H9 (cell line): ENCODE results near the gene KRT1. TPM values are rescaled to one million over a fixed set of nuclear protein-coding genes. Genes with fewer than 3 reads are reported as not detected.
A peak's percentile ranks its signal among the peaks of the same experiment; 100 is the strongest.

Experiments used
- DNase-seq: peaks from one replicate; pipeline ENCODE4 v3.0.0-alpha.2; 2017
- H2AFZ ChIP-seq: one replicate; pipeline ENCODE4 v1.6.1; 2013; ENCODE audit warnings: mild to moderate bottlenecking, low read length, control low read depth, moderate library complexity
- H2AK5ac ChIP-seq: 2 replicates; pipeline ENCODE4 v1.6.1; 2013; ENCODE audit warnings: low read length, control low read depth, mixed read lengths; ENCODE audit not compliant: insufficient read length
- H2BK120ac ChIP-seq: one replicate; pipeline ENCODE4 v1.6.1; 2013; ENCODE audit warnings: low read depth, mild to moderate bottlenecking, low read length, control low read depth, inconsistent platforms; ENCODE audit not compliant: poor library complexity, severe bottlenecking
- H2BK12ac ChIP-seq: 2 replicates; pipeline ENCODE4 v1.6.1; 2013; ENCODE audit warnings: low read length, control low read depth, mixed read lengths, low read depth; ENCODE audit not compliant: insufficient read length
- H2BK15ac ChIP-seq: 2 replicates; pipeline ENCODE4 v1.6.1; 2013; ENCODE audit warnings: low read depth, low read length, control low read depth
- H2BK20ac ChIP-seq: one replicate; pipeline ENCODE4 v1.6.1; 2013; ENCODE audit warnings: low read depth, mild to moderate bottlenecking, low read length, control low read depth, inconsistent platforms; ENCODE audit not compliant: poor library complexity, severe bottlenecking
- H2BK5ac ChIP-seq: 2 replicates; pipeline ENCODE4 v1.6.1; 2013; ENCODE audit warnings: low read length, control low read depth, mixed read lengths; ENCODE audit not compliant: insufficient read length
- H3K14ac ChIP-seq: 2 replicates; pipeline ENCODE4 v1.6.1; 2013; ENCODE audit warnings: low read length, control low read depth; ENCODE audit not compliant: insufficient read depth
- H3K18ac ChIP-seq: 2 replicates; pipeline ENCODE4 v1.6.1; 2013; ENCODE audit warnings: low read depth, mild to moderate bottlenecking, mixed read lengths, low read length, control low read depth; ENCODE audit not compliant: insufficient read length
- H3K23ac ChIP-seq: 2 replicates; pipeline ENCODE4 v1.6.1; 2013; ENCODE audit warnings: low read length, control low read depth, mixed read lengths, low read depth; ENCODE audit not compliant: insufficient read length
- H3K23me2 ChIP-seq: 2 replicates; pipeline ENCODE4 v1.6.1; 2013; ENCODE audit warnings: low read depth, mild to moderate bottlenecking, mixed read lengths, low read length, control low read depth; ENCODE audit not compliant: insufficient read length, poor library complexity, severe bottlenecking
- H3K27ac ChIP-seq: 2 replicates; pipeline ENCODE4 v1.5.1; 2013; ENCODE audit warnings: low read length, control low read depth, mixed read lengths, low read depth; ENCODE audit not compliant: insufficient read length
- H3K27me3 ChIP-seq: 2 replicates; pipeline ENCODE4 v1.6.1; 2013; ENCODE audit warnings: low read length, control low read depth, inconsistent platforms; ENCODE audit not compliant: insufficient read depth
- H3K4ac ChIP-seq: 2 replicates; pipeline ENCODE4 v1.6.1; 2013; ENCODE audit warnings: low read depth, mild to moderate bottlenecking, control low read depth, inconsistent platforms, low read length, moderate library complexity
- H3K4me1 ChIP-seq: 2 replicates; pipeline ENCODE4 v1.6.1; 2013; ENCODE audit warnings: low read length, control low read depth, inconsistent platforms; ENCODE audit not compliant: insufficient read depth
- H3K4me2 ChIP-seq: 2 replicates; pipeline ENCODE4 v1.6.1; 2013; ENCODE audit warnings: low read length, control low read depth, mixed read lengths; ENCODE audit not compliant: insufficient read length, insufficient read depth
- H3K56ac ChIP-seq: 2 replicates; pipeline ENCODE4 v1.6.1; 2013; ENCODE audit warnings: low read depth, mild to moderate bottlenecking, mixed read lengths, low read length, control low read depth; ENCODE audit not compliant: insufficient read length
- H3K79me1 ChIP-seq: 2 replicates; pipeline ENCODE4 v1.6.1; 2013; ENCODE audit warnings: low read depth, mild to moderate bottlenecking, moderate library complexity, low read length, control low read depth, inconsistent platforms; ENCODE audit not compliant: insufficient read depth, poor library complexity, severe bottlenecking
- H3K79me2 ChIP-seq: 2 replicates; pipeline ENCODE4 v1.6.1; 2013; ENCODE audit warnings: low read length, control low read depth, inconsistent platforms; ENCODE audit not compliant: insufficient read depth
- H3K9ac ChIP-seq: 2 replicates; pipeline ENCODE4 v1.6.1; 2013; ENCODE audit warnings: low read length, control low read depth, mixed read lengths; ENCODE audit not compliant: insufficient read length; ENCODE audit errors: extremely low read depth
- H3K9me3 ChIP-seq: one replicate; pipeline ENCODE4 v1.6.1; 2013; ENCODE audit warnings: low read depth, low read length, inconsistent platforms; ENCODE audit not compliant: control insufficient read depth
- H3T11ph ChIP-seq: one replicate; pipeline ENCODE4 v1.6.1; 2013; ENCODE audit warnings: mild to moderate bottlenecking, low read length, control low read depth, inconsistent platforms
- H4K20me1 ChIP-seq: one replicate; pipeline ENCODE4 v1.6.1; 2013; ENCODE audit not compliant: control insufficient read depth, insufficient read length, insufficient read depth
- H4K5ac ChIP-seq: 2 replicates; pipeline ENCODE4 v1.6.1; 2013; ENCODE audit warnings: low read depth, mild to moderate bottlenecking, mixed read lengths, low read length, control low read depth; ENCODE audit not compliant: insufficient read length
- H4K8ac ChIP-seq: replicated peaks from 2 replicates; pipeline ENCODE4 v1.6.1; 2013; ENCODE audit warnings: low read length, control low read depth, mixed read lengths, low read depth; ENCODE audit not compliant: insufficient read length
- H4K91ac ChIP-seq: 2 replicates; pipeline ENCODE4 v1.6.1; 2013; ENCODE audit warnings: low read depth, mild to moderate bottlenecking, moderate library complexity, mixed read lengths, low read length, control low read depth; ENCODE audit not compliant: insufficient read length
- H3K27ac Mint-ChIP-seq, 3 experiments: 2 replicates in 2 of 3; 3 replicates in 1 of 3; pipeline ENCODE4 v1.8.0; 2020 to 2021; ENCODE audit warnings: mixed read lengths in 3 of 3, mild to moderate bottlenecking in 1 of 3, moderate library complexity in 1 of 3
- H3K27me3 Mint-ChIP-seq: 2 replicates; pipeline ENCODE4 v1.8.0; 2021; ENCODE audit warnings: low read depth, mild to moderate bottlenecking, moderate library complexity, mixed read lengths
- H3K36me3 Mint-ChIP-seq, 3 experiments: 2 replicates in 2 of 3; 3 replicates in 1 of 3; pipeline ENCODE4 v1.8.0; 2020 to 2021; ENCODE audit warnings: low read depth in 3 of 3, mixed read lengths in 3 of 3; ENCODE audit not compliant: insufficient read depth in 1 of 3
- H3K4me1 Mint-ChIP-seq, 2 experiments: 2 replicates each; pipeline ENCODE4 v1.8.0; 2020; ENCODE audit warnings: mixed read lengths in 2 of 2
- H3K4me3 Mint-ChIP-seq, 2 experiments: 2 replicates in 1 of 2; 3 replicates in 1 of 2; pipeline ENCODE4 v1.8.0; 2020 to 2021; ENCODE audit warnings: mild to moderate bottlenecking in 2 of 2, mixed read lengths in 2 of 2, moderate library complexity in 1 of 2
- H3K9me3 Mint-ChIP-seq, 2 experiments: 2 replicates in 1 of 2; 3 replicates in 1 of 2; pipeline ENCODE4 v1.8.0; 2020; ENCODE audit warnings: mild to moderate bottlenecking in 2 of 2, mixed read lengths in 2 of 2, moderate library complexity in 1 of 2
- WGBS: extraction: QIAGEN DNeasy Blood & Tissue Kit; methylation state at CpG from one replicate; pipeline ENCODE4 v1.1.7; 2013; ENCODE audit warnings: missing lambda C conversion rate, low lambda C conversion rate, mixed read lengths; ENCODE audit not compliant: insufficient read length; ENCODE audit errors: extremely low coverage; 5-methylcytosine and 5-hydroxymethylcytosine counted together
- total RNA-seq: library from RNA; stranded (reverse); gene quantifications from 2 replicates; pipeline ENCODE4 v1.2.1, GENCODE V29; 2021
- TF ChIP-seq, protein P1 (sequence below): fragments of 200-600 bp; sonication (generic); conservative IDR thresholded peaks from 3 replicates; pipeline ENCODE4 v1.8.0; 2021; ENCODE audit warnings: antibody characterized with exemption, mild to moderate bottlenecking

The KRT1 gene
- total RNA-seq, 1 experiment from 2014 or later, result not detected

DNA sequence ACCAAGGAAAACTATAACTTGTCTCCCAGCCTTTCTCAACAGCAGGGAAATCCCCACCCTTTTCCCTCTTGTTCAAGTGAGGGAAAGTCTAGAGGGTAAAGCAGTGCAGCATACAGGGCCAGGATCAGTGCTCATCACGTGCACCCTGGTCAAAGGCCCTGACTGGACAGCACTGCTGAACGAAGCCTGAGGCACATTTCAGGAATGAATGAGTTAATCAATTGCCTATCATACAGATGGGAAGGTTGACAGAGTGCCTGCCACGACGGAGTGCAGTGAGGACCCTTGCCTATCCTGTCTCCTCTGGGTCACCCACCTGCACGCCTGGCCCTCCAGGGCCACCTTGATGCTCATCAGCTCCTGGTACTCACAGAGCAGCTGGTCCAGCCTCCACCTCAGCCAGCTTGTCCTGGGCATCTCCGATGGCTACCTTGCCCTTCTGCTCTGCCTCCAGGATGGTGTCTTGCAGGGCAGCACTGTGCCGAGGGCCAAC, 50.2 kb downstream of the KRT1 start:
- Histone ChIP-seq H3K56ac (no peak overlapping the region), H2BK20ac (no peak overlapping the region), H3K23ac (no peak overlapping the region), H3K27ac (no peak overlapping the region), H2BK12ac (no peak overlapping the region), H3K27me3 (no peaks in the 10 kb centered on the region), H2BK5ac (no peak overlapping the region), H2AK5ac (no peak overlapping the region), H3T11ph (no peak overlapping the region), H2AFZ (no peak overlapping the region), H3K9me3 (no peaks in the 10 kb centered on the region), H3K14ac (no peak overlapping the region), H4K20me1 (no peaks in the 10 kb centered on the region), H3K4ac (no peak overlapping the region), H3K18ac (no peak overlapping the region), H3K79me2 (no peaks in the 10 kb centered on the region), H3K4me1 (no peaks in the 10 kb centered on the region), H2BK120ac (no peak overlapping the region), H4K91ac (no peak overlapping the region), H4K8ac (no peak overlapping the region), H2BK15ac (no peak overlapping the region), H3K9ac (no peak overlapping the region), H4K5ac (no peak overlapping the region), H3K79me1 (no peaks in the 10 kb centered on the region), H3K23me2 (no peaks in the 10 kb centered on the region), H3K4me2 (no peak overlapping the region)
- H3K4me3 Mint-ChIP-seq, result no peak overlapping the region
- no peak overlapping the region for H3K27ac Mint-ChIP-seq
- H3K36me3 Mint-ChIP-seq, result no peaks in the 10 kb centered on the region
- peaks cover 4 to 5% of the 10 kb centered on the region in 2 experiments for H3K4me1 Mint-ChIP-seq
- H3K27me3 Mint-ChIP-seq, result peaks cover 15% of the 10 kb centered on the region
- DNase-seq, result peak; percentile 19
- WGBS, result no CpG with 5 or more reads among the region's 7 CpGs
- H3K9me3 Mint-ChIP-seq, result no peaks in the 10 kb centered on the region
- TF ChIP-seq, protein P1, sequence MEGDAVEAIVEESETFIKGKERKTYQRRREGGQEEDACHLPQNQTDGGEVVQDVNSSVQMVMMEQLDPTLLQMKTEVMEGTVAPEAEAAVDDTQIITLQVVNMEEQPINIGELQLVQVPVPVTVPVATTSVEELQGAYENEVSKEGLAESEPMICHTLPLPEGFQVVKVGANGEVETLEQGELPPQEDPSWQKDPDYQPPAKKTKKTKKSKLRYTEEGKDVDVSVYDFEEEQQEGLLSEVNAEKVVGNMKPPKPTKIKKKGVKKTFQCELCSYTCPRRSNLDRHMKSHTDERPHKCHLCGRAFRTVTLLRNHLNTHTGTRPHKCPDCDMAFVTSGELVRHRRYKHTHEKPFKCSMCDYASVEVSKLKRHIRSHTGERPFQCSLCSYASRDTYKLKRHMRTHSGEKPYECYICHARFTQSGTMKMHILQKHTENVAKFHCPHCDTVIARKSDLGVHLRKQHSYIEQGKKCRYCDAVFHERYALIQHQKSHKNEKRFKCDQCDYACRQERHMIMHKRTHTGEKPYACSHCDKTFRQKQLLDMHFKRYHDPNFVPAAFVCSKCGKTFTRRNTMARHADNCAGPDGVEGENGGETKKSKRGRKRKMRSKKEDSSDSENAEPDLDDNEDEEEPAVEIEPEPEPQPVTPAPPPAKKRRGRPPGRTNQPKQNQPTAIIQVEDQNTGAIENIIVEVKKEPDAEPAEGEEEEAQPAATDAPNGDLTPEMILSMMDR, result no peak
